ENCODE measurements around the gene CNTNAP5.
A peak's percentile ranks its signal among the peaks of the same experiment; 100 is the strongest.

Gene CNTNAP5

DNA sequence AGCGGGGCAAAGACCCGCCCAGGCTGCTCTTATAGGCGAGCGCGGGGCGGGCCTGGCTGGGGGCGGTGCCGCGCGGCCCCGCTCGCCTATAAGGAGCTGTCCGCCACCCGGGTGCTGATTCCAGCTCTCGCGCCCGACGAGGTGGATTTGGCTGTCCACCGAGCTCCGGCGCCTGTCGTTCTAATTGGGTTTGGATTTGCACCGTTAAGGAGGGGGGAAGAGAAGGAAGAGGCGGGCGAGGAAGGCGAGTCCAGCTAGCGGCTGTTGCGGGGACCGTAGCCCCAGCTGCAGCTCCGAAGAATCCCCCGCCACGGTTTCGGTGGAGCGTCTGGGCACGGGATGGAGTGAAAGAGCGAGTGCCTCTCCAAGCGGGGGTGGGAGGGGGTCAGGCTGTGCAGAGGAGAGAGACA is at the start of gene CNTNAP5:
CNTNAP5 (plus strand) TSS at position 117 of the 410 bp plus-strand sequence. CDS start 364 bp downstream, outside the sequence.
- FAIRE-seq, result no peak
- no peak for DNase-seq (ENCODE audit: extremely low spot score, insufficient read length, low read depth)

DNA sequence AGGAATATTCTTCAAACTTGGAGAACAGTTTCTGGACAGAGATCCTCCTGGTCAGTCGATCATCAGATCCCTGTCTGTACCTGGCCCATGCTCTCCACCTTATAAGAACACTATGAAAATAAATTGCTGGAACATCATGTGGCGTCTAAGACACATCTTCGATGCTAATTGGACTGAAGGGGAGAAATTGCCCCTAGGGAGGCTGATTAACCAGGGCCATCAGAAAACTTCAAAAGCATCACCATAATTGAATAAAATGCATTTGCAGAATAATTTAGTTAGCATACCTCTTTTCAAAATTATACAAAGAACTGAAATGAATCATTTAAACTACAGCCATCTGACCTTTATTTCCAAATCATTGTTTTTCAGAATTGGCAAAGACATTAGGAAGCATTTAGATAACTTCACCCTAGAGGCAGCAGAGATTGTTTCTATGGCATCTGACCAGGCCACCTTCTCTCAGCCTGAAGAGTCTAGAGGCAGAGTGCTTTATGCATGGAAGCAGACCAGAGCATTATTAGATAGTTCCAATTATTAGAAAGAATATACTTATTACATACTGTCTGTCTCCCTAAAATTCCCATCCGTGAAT is 48.9 kb upstream of the CNTNAP5 start:
- DNase-seq (ENCODE audit: extremely low spot score, insufficient read length, low read depth) (no peak), FAIRE-seq (no peak)

DNA sequence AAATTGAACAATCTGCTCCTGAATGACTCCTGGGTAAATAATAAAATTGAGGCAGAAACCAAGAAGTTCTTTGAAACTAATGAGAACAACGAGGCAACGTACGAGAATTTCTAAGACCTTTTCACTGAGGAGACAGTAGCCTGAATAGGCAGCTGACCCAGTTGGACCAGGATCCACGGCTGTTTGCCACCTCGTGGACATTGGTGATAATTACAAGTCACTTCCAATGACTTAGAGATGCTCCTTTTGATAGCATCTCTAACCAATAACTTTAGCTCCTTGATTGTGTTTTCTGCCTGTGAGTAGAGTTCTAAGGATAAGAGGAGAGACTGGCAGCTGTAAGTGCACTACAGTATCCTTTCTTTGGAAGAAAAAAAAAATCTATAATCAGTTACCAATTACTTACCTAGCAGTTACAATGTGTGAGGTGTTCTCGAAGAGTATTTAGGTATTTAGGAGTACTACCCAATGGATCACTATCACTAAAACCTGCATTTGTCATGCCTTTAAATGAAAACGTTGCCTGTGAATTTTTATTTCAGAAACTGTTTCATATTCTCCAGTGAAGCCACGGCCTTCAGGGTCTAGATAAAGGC is 31.3 kb upstream of the CNTNAP5 start:
- FAIRE-seq (no peak), DNase-seq (ENCODE audit: extremely low spot score, insufficient read length, low read depth) (no peak)

DNA sequence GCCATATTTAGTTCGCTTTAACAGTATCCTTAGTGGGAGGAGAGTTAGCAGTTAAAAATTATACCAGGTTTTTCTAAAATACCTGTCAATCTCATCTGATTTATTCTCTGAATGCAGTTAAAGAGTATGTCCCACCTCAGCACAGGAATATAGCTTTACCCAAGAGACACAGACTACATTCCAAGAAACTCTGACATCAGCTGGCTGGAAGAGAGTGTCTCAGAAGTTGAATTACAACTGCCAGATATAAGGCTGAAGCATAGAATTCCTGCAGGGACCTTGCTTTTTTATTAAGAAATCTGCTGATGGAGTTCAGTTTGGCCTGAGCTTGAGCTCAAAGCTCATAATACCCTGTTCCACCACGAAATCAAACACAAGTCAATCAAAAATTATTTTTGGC is 25.4 kb upstream of the CNTNAP5 start:
- FAIRE-seq (no peak), DNase-seq (ENCODE audit: extremely low spot score, insufficient read length, low read depth) (no peak)

DNA sequence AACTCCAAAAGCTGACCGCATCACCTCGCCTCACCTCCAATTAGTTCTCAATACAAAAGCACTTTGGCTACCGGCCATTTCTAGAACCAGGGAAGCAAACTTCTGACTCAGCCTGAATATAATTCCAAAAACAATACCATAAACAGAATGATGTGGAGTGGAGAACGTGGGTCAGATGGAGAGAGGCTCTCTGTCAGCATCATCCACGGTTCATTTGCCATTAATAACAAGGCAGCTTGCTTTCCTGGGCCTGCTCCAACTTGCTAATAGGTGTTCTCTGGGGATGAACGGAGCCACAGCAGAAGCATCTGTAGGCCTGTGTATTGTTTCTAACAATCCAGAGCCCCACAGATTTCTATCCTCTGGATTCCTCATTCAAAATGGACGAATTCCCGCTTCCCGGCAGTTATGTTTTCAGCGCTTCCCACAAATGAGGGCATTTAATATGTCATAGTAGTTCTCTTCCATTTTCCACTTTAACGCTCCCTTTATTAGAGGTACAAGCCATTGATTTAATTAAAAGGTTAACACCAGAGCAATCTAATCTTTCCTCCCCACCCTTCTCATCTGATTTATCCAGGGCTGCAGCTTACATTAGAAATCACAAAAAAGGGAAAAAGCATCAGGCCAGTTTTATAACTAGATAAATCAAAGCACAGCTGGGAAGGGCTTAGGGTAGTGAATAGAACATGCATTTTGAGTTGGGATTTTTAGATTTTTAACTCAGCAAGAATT is 23.2 kb upstream of the CNTNAP5 start:
- FAIRE-seq (no peak), DNase-seq (ENCODE audit: extremely low spot score, insufficient read length, low read depth) (no peak)

DNA sequence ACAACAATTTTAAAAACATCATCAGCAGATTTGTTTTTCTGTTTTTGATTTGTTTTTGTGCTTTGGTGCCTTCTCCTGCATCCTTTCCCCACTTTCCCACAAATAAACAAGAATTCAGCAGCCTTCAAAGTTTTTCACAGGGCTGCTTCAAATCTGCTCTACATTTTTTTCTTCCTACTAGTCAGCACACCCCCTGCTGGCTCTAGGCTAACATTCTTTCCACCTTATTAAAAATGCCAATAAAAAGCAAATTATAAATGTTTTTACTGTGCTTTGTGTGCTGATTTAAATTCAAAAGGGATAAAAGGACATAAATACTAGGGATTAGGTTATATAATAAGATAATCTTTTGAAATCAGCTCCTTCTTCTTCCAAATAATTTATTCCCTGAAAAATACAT is 6.2 kb upstream of the CNTNAP5 start:
- no peak for FAIRE-seq

DNA sequence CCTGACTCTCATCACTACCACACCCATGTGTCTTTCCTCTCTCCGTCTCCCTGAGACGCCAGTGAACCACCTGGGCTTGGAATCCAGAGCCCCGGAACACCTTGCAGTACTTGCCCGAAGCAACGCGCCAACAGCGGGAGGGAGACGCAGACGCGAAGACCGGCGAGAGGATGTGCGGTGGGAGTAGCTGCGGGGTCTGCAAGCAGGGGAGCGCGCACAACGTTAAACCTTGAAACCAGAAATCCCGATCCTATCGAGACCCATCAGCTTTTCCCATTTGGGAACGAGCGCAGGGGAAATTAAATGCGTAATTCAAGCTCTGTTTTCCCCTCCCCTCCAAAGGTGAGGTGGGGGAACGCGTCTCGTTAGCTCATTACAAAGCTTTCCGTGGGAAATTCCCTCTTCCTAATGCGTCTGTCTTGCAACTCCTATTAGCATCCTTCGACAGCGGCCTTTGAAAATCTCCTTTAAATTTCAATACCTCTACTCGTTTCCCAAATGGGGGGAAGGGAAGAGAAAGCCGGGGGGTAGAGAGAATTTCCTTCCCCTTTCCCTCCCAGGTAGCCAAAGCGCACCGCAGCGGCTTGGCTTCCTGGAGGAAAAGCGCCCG is 421 bp upstream of the CNTNAP5 start:
- DNase-seq (ENCODE audit: extremely low spot score, insufficient read length, low read depth) (no peak), FAIRE-seq (no peak)

More for the DNA sequence above, 6.2 kb upstream of the CNTNAP5 start:
- DNase-seq (ENCODE audit: extremely low spot score, insufficient read length, low read depth), result no peak

DNA sequence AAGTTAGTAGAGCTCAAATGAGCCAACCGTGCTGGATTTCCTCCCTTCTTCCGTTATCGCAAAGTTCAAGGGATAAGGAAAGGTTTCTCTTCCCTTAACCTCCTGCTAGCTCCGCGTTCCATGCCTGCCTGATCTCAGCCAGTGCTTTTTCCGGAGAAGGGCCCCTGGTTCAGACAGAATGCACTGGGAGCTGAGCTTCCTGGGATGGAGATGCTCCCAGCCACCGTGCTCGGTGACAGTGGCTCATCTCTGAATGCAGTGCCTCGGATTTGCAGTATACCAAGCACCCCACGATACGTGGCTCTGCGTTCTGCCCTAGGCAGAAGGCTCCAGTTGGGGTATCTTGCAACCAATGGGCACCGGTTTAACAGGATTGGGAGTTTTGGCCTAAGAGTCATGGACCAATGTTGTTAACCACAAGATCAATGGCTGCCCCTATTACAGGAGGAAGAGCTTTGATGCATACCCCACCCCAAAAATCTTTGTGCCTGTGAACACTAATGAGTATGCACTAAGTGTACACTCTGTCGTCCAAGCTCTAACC is 876 bp downstream of the CNTNAP5 start:
- DNase-seq (ENCODE audit: extremely low spot score, insufficient read length, low read depth), result no peak
- FAIRE-seq, result no peak

DNA sequence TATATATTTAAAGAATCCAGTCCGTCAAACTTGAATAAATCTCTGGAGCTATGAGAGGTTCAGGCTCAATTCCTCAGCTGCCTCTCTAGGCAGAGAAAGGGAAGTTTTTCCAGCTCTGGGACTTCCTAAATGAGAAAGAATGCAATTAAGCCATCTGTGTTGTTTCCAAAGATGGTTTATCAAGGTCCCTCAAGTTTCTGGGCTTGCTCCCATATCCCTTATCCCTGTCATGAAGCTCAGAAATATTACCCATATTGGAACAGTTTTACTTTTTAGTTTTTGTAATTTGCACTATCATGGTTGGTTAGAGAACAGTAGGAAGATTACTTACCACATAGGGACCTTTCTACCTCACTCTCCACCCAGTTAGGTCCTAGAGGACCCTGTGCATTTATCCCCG is 1.4 kb downstream of the CNTNAP5 start:
- no peak for FAIRE-seq
- no peak for DNase-seq (ENCODE audit: extremely low spot score, insufficient read length, low read depth)

DNA sequence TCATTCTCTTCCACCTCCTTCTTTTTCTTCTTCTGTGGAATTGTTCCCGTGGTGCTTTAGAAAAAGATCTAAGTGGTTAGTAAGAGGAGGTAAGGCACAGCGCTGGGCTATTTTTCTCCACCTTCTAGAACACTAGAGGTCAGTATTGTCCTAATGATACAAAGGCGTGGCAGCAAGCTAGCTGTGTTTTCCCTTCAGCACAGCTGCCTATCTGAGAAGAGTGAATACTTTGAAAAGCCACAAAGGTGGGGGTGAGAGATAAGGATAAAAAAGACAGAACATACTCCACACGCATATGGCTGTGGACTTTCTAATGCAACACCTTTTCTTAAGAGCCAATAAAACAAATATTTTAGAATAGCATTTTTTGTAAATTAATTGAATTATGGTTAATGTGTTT is 2.1 kb downstream of the CNTNAP5 start:
- FAIRE-seq, result peak; percentile 60
- DNase-seq (ENCODE audit: extremely low spot score, insufficient read length, low read depth), result peak; percentile 3

DNA sequence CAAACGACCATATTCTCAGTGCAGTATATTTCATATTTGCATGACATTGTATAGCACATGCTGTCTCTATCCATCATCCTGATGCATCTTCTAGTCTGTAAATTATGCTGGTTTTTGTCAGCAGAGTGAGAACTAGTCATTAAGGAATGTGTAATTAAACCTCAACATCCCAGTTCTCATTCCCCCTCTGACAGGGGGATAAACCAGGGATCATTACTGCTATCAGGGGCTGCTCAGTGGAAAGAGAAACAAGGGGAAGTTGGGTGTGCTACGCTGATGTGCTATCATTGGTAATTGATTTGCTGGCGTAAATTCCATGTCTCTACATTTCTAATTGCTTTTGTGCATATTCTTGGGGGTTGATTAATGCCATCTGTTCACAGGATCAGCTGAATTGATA is 7.7 kb downstream of the CNTNAP5 start:
- no peak for DNase-seq (ENCODE audit: extremely low spot score, insufficient read length, low read depth)
- no peak for FAIRE-seq

DNA sequence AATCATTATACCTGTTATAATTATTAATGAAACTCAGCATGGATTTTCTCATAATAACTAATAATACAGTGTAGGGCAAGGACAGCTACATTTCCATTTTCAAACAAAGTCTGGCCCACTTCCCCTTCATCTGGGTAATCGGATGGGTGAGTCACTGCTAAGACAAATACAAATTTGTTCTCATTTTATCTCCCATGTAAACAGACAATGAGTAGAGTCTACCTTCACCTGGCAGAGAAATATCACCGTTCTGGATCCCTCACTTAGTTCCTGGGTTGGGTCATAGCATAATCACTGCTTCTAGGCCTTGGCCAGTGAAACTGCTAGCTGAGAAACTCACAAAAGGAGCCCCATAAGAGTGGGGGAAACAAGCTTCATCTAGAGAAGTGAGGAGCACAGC is 9.2 kb downstream of the CNTNAP5 start:
- no peak for FAIRE-seq
- DNase-seq (ENCODE audit: extremely low spot score, insufficient read length, low read depth), result no peak

DNA sequence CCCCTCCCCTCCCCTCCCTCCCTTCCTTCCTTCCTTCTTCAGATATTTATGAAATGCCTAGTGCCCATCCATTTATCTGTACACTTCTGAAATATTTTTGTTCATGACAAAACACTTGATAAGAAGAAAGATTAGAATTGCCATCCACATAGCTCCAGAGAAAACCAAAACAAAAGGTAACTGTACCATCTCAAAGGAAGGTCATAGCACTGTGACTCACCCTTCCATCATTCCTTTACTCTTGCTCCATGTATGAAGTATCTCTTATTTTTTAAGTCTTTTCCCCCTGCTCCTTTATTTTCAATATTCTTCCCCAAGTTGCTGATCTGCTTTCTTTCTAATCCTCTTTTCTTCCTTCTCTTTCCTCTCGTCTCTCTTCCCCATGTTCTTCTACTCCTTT is 9.9 kb downstream of the CNTNAP5 start:
- DNase-seq (ENCODE audit: extremely low spot score, insufficient read length, low read depth), result no peak
- no peak for FAIRE-seq

DNA sequence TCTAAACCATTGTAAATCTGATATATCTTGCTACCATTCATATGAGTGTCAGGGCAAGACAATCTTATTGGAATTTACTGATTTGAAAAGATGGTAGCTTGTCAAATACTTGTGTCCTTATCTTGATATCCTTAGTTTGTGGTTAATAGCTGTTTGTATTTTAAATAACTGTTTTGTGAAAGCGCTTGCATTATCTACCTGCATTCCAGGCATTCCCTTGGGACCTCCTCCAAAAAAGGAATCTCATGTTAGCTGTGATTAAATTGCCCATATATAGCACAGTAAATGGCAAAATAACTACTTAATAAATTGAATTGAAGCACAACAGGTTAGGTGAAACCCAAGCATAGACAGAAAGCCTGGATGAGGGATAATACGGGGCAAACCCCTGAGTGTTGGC is 13.9 kb downstream of the CNTNAP5 start:
- DNase-seq (ENCODE audit: extremely low spot score, insufficient read length, low read depth) (no peak), FAIRE-seq (no peak)

DNA sequence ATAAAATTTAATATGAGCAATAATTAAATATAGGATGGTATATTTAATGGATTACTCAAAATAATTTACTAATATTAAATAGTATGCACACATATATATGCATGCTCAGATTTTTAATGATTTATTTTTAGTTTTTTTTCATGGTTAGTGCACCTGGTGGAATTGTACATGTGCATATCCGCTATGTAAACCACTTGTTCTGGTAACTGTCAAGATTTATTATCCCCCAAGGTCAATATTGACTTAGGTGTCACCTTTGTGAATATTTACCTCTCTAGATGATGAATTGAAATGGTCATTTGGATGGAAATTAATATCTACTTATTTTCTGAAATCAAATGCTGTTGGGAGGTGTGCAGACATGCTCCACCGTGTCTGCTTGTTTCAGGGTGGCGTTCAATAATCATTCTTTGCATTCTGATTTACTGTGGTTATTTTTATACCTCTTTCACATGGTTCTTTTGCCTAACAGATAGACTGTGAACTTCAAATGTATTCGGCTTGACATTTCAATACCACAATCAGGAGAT is 14.7 kb downstream of the CNTNAP5 start:
- FAIRE-seq (no peak), DNase-seq (ENCODE audit: extremely low spot score, insufficient read length, low read depth) (no peak)

DNA sequence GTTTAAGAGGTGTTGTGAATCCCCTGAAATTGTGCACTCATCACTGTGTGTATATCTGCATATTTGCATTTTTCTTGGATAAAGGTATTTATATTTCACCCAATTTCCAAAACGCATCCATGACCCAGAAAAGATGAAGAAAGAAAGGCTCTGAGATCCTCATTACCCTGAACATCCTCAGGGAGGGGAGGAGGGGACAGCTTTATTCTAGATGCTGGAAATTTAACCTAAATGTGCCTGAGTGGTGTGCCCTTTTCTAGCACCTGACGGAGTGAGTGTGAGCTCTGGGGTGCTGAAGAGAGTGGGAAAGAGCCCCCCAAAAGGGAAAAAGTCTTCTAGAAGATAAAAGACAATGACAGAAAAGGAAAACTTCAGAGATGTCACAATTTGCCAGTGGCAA is 20.8 kb downstream of the CNTNAP5 start:
- FAIRE-seq, result no peak

DNA sequence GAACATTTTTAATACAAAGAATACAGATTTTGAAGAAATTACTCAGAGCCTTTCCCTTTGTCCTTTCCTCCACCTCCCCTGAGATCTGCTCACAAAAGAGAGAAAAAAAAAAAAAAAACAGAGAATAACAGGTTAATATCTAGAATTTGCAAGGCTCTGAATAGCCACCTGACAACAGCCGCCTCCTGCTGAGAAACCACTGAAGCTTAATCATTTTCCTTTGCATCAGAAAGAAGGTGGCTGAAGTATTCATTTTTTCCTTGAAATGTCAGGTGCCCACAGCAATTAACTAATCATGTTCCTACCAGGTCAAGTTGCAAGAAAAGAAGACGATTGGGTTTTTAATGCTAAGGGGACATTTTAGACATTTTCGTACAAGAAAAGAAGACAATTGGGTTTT is 21.2 kb downstream of the CNTNAP5 start:
- FAIRE-seq, result no peak
- no peak for DNase-seq (ENCODE audit: extremely low spot score, insufficient read length, low read depth)

More for the DNA sequence above, 20.8 kb downstream of the CNTNAP5 start:
- no peak for DNase-seq (ENCODE audit: extremely low spot score, insufficient read length, low read depth)

DNA sequence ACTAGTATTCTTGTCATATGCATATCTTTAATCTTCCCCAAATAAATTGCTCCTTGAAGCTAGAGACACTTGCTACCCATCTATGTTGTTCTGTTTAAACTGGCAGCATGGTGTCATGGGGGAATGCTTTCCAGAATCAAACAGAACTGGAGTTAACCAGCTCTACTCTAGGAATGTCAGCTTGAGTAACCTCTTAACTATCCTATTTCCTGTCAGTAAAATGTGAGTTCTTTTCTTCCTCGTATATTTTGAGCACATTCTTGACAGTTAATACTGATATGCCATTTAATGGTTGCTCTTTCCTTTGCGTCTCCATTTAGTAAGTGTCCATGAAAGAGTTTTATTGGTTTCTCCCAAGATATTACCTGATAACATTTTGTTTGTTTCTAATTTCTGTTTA is 23.0 kb downstream of the CNTNAP5 start:
- no peak for DNase-seq (ENCODE audit: extremely low spot score, insufficient read length, low read depth)
- FAIRE-seq, result no peak

DNA sequence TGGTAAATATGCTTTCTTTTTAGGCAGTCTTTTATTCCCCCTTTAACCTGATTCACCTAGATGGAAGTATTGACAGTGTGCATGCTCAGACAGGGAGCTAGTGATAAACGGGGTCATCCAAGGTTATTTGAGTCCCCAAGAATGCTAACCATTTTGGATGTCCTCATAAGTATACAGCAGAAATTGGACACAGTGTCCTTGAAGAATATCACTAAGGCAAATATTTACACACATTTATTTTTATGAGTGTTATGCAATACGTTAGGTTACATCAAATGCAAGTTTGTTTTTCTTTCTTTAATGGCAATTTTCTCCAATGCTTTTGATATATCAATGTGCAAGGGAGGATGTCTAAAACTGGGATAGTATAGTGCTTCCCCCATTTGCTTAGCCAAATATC is 23.6 kb downstream of the CNTNAP5 start:
- no peak for DNase-seq (ENCODE audit: extremely low spot score, insufficient read length, low read depth)
- no peak for FAIRE-seq

DNA sequence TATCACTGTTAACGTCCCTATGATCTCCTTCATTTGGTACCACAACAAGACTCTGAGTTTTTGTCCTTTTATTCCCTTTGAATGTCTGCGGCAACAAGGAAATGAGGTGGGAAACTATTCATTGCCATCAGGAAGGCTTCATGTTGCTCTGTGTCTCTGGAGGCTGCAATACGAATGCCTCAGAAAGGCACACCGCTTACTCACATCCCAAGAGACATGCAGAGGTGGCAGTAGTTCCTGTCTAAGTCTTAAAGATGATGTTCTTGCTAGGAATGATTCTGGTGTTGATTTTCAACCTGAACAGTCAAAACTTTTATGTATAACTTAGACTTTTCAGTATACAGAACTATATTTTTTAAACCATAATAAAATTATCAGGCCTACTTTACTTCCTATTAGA is 24.0 kb downstream of the CNTNAP5 start:
- FAIRE-seq (no peak), DNase-seq (ENCODE audit: extremely low spot score, insufficient read length, low read depth) (no peak)

All from GM18507 (cell line).